Keratinocyte (primary cell): ENCODE data around the gene PAPPA. TPM values are rescaled to one million over a fixed set of nuclear protein-coding genes. Genes with fewer than 3 reads are reported as not detected.

Source experiments
- DNase-seq: peaks from one replicate; pipeline ENCODE4 v3.0.0-alpha.2; 2011; ENCODE audit warnings: low read depth, missing footprints, low spot score
- FAIRE-seq: peaks from 2 replicates; lab custom pipeline; 2011; peaks lifted over from hg19 to GRCh38; lab: Jason Lieb, UNC
- H2AFZ ChIP-seq: 2 replicates; pipeline ENCODE4 v1.6.0; 2012; ENCODE audit warnings: low read length, control low read depth, inconsistent platforms; ENCODE audit not compliant: control insufficient read depth
- H3K27ac ChIP-seq: 2 replicates; pipeline ENCODE4 v1.5.1; 2011; ENCODE audit warnings: low read length; ENCODE audit not compliant: control insufficient read depth, insufficient read depth
- H3K27me3 ChIP-seq: 3 replicates; pipeline ENCODE4 v1.6.0; 2011; ENCODE audit warnings: low read length; ENCODE audit not compliant: control insufficient read depth, insufficient read depth; ENCODE audit errors: extremely low read depth
- H3K36me3 ChIP-seq, 2 experiments: 2 replicates in 1 of 2; 3 replicates in 1 of 2; pipeline ENCODE4 v1.5.1; 2011; ENCODE audit warnings: low read length in 2 of 2, mild to moderate bottlenecking in 1 of 2; ENCODE audit not compliant: control insufficient read depth in 2 of 2, insufficient read depth in 2 of 2; ENCODE audit errors: extremely low read depth in 1 of 2
- H3K4me1 ChIP-seq: 3 replicates; pipeline ENCODE4 v1.5.1; 2011; ENCODE audit warnings: low read length; ENCODE audit not compliant: control insufficient read depth, insufficient read depth; ENCODE audit errors: extremely low read depth
- H3K4me2 ChIP-seq: 3 replicates; pipeline ENCODE4 v1.6.0; 2011; ENCODE audit warnings: low read depth, low read length; ENCODE audit not compliant: control insufficient read depth, insufficient read depth; ENCODE audit errors: extremely low read depth
- H3K4me3 ChIP-seq, 3 experiments: fragments of 200-600 bp in 1 of 3; sonication (generic) in 1 of 3; 2 replicates in 2 of 3; 3 replicates in 1 of 3; pipeline ENCODE4 v1.5.1; 2011 to 2016; ENCODE audit warnings: low read length in 3 of 3, mild to moderate bottlenecking in 3 of 3, control low read depth in 2 of 3, inconsistent platforms in 1 of 3, low read depth in 1 of 3, mixed read lengths in 1 of 3, mixed run types in 1 of 3, moderate library complexity in 1 of 3; ENCODE audit not compliant: control insufficient read depth in 2 of 3, insufficient read depth in 2 of 3; ENCODE audit errors: extremely low read depth in 1 of 3
- H3K79me2 ChIP-seq: 2 replicates; pipeline ENCODE4 v1.6.0; 2012; ENCODE audit warnings: low read length; ENCODE audit not compliant: control insufficient read depth, insufficient read depth
- H3K9ac ChIP-seq: 3 replicates; pipeline ENCODE4 v1.6.0; 2011; ENCODE audit warnings: low read length; ENCODE audit not compliant: control insufficient read depth, insufficient read depth; ENCODE audit errors: extremely low read depth
- H3K9me1 ChIP-seq: 3 replicates; pipeline ENCODE4 v1.6.0; 2011; ENCODE audit warnings: low read length; ENCODE audit not compliant: control insufficient read depth, insufficient read depth; ENCODE audit errors: extremely low read depth
- H3K9me3 ChIP-seq: 2 replicates; pipeline ENCODE4 v1.5.1; 2012; ENCODE audit warnings: low read depth, low read length; ENCODE audit not compliant: control insufficient read depth
- H4K20me1 ChIP-seq: 3 replicates; pipeline ENCODE4 v1.6.0; 2011; ENCODE audit warnings: low read length; ENCODE audit not compliant: control insufficient read depth, insufficient read depth; ENCODE audit errors: extremely low read depth
- EZH2 ChIP-seq: IDR thresholded peaks from one replicate; pipeline ENCODE4 v1.6.1; 2012; ENCODE audit warnings: inconsistent platforms, mild to moderate bottlenecking, low read length, moderate library complexity
- dilution Hi-C: fragments of 300-500 bp; cut with MboI; formaldehyde crosslinking; loops from one replicate; pipeline ENCODE4 v1.7.0; 2020; ENCODE audit warnings: low sequenced_read_pairs; ENCODE audit not compliant: extremely low pct_ligation_motif_present
- polyA plus RNA-seq, 5 experiments: library from polyadenylated mRNA; depleted of rRNA in 3 of 5; stranded (reverse) in 3 of 5; stranded (forward) in 1 of 5; unstranded in 1 of 5; fragments of >200 nt; gene quantifications; 1 replicate in 1 of 5; 2 replicates in 3 of 5; 3 replicates in 1 of 5; pipeline versions ENCODE4 v1.2.1 to v1.2.3, GENCODE V29; 2011 to 2012; ENCODE audit warnings: missing spikeins in 2 of 5, low read depth in 1 of 5, low replicate concordance in 1 of 5
- TF ChIP-seq, protein P1 (sequence below), 3 experiments: IDR thresholded peaks in 1 of 3; conservative IDR thresholded peaks in 1 of 3; optimal IDR thresholded peaks in 1 of 3; 2 replicates in 2 of 3; 3 replicates in 1 of 3; pipeline versions ENCODE3 to v1.5.1; 2011; ENCODE audit warnings: low read length in 3 of 3, mild to moderate bottlenecking in 3 of 3, moderate library complexity in 2 of 3, control low read depth in 1 of 3, inconsistent platforms in 1 of 3; ENCODE audit not compliant: insufficient read depth in 2 of 3; ENCODE audit errors: extremely low read depth in 1 of 3

The PAPPA gene
- polyA plus RNA-seq, 1 donor (not counting 4 experiments of a cell fraction or from before 2014, with no cell fraction given): 0.77 TPM

DNA sequence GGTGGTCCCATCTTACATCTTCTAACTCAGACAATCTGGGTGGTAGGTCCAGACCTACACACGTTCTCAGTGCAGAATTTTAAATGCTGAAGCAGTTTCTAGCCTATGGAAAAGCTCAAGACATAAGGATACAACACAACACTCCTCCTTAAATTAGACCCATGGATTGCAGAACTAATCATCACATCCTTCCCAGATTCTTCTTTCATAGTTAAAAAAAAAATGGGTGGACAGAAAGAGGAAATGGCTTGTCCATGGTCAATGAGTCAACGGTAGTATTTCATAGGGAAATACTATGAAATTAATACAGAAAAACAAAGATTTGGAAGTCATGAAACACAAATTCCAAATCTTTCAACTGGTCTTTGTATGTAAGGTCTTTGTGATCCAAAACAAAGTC lies 106.9 kb downstream of the PAPPA start:
- dilution Hi-C loops: no loop called here
- Histone ChIP-seq H3K27ac (no peak overlapping the region), H4K20me1 (no peaks in the 10 kb centered on the region), H3K9me1 (no peaks in the 10 kb centered on the region), H3K4me2 (no peak overlapping the region), H3K4me1 (no peaks in the 10 kb centered on the region), H3K4me3 (no peak overlapping the region), H3K9ac (no peak overlapping the region), H3K79me2 (no peaks in the 10 kb centered on the region), H3K36me3 (no peaks in the 10 kb centered on the region), H3K9me3 (no peaks in the 10 kb centered on the region), H2AFZ (no peak overlapping the region), H3K27me3 (no peaks in the 10 kb centered on the region)
- DNase-seq (no peak), FAIRE-seq (no peak)
- no peak for TF ChIP-seq EZH2
- TF ChIP-seq, protein P1, sequence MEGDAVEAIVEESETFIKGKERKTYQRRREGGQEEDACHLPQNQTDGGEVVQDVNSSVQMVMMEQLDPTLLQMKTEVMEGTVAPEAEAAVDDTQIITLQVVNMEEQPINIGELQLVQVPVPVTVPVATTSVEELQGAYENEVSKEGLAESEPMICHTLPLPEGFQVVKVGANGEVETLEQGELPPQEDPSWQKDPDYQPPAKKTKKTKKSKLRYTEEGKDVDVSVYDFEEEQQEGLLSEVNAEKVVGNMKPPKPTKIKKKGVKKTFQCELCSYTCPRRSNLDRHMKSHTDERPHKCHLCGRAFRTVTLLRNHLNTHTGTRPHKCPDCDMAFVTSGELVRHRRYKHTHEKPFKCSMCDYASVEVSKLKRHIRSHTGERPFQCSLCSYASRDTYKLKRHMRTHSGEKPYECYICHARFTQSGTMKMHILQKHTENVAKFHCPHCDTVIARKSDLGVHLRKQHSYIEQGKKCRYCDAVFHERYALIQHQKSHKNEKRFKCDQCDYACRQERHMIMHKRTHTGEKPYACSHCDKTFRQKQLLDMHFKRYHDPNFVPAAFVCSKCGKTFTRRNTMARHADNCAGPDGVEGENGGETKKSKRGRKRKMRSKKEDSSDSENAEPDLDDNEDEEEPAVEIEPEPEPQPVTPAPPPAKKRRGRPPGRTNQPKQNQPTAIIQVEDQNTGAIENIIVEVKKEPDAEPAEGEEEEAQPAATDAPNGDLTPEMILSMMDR (optimal IDR thresholded peaks at IDR 0.05 in 1 of 3, IDR thresholded peaks at IDR 0.05 in 1 of 3, conservative IDR thresholded peaks at IDR 0.05 in 1 of 3; ENCODE audit: extremely low read depth in 1 of 3, insufficient read depth in 2 of 3, low read length in 3 of 3): no peak

DNA sequence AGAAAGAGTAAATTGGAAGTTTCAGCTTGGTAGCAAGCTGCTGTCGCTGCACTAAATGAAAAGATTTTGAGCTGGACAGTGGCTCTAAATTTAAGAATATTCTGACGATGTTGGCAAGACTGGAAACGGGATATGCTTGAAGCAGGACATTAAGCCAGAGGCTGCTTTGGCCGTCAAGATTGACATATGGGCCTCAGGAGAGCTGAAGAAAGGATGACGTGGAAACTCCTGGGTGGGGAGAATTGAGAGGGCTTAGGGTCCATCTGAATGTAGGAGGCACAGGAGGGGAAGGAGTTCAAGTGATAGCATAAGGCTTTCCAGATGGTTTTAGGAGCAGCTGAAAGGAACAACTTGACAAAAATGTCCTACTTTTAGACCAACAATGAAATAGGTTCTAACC lies 108.9 kb downstream of the PAPPA start:
- TF ChIP-seq EZH2: no peak
- TF ChIP-seq, protein P1 (optimal IDR thresholded peaks at IDR 0.05 in 1 of 3, IDR thresholded peaks at IDR 0.05 in 1 of 3, conservative IDR thresholded peaks at IDR 0.05 in 1 of 3; ENCODE audit: extremely low read depth in 1 of 3, insufficient read depth in 2 of 3, low read length in 3 of 3): no peak
- no peak for FAIRE-seq
- Histone ChIP-seq H3K36me3 (no peaks in the 10 kb centered on the region), H2AFZ (no peak overlapping the region), H3K9me1 (no peaks in the 10 kb centered on the region), H4K20me1 (no peaks in the 10 kb centered on the region), H3K4me1 (peaks cover 8% of the 10 kb centered on the region), H3K4me2 (no peak overlapping the region), H3K9me3 (no peaks in the 10 kb centered on the region), H3K27ac (no peak overlapping the region), H3K79me2 (no peaks in the 10 kb centered on the region), H3K27me3 (no peaks in the 10 kb centered on the region), H3K9ac (no peak overlapping the region), H3K4me3 (no peak overlapping the region)
- DNase-seq: no peak
- dilution Hi-C loops: no loop called here
